GM23338 (cell line): ENCODE results near the gene VPS54. TPM values are rescaled to one million over a fixed set of nuclear protein-coding genes. Genes with fewer than 3 reads are reported as not detected.

ENCODE experiments used
- ATAC-seq: fragments of 200-7000 bp; cut with Tn5 transposase; 3 replicates; pipeline ENCODE4 v1.9.1; 2020
- DNase-seq: peaks from one replicate; pipeline ENCODE4 v3.0.0-alpha.2; 2015; ENCODE audit warnings: low spot score
- H2AFZ ChIP-seq: fragments of 200-600 bp; sonication (generic); 2 replicates; pipeline ENCODE4 v1.8.0; 2016; ENCODE audit warnings: antibody characterized with exemption, mild to moderate bottlenecking, moderate library complexity
- H3F3A ChIP-seq: fragments of 200-600 bp; sonication (generic); replicated peaks from 2 replicates; pipeline ENCODE4 v1.8.0; 2017; ENCODE audit warnings: antibody characterized with exemption, mixed run types, low read depth
- H3K27ac ChIP-seq: fragments of 200-600 bp; sonication (generic); 2 replicates; pipeline ENCODE4 v1.6.1; 2016; ENCODE audit warnings: low read depth
- H3K27me3 ChIP-seq: fragments of 200-600 bp; sonication (generic); 2 replicates; pipeline ENCODE4 v1.8.0; 2016; ENCODE audit warnings: mild to moderate bottlenecking, mixed run types, moderate library complexity; ENCODE audit not compliant: insufficient read depth
- H3K36me3 ChIP-seq: fragments of 200-600 bp; sonication (generic); 2 replicates; pipeline ENCODE4 v1.8.0; 2016; ENCODE audit warnings: mild to moderate bottlenecking; ENCODE audit not compliant: insufficient read depth
- H3K4me1 ChIP-seq: fragments of 200-600 bp; sonication (generic); 2 replicates; pipeline ENCODE4 v1.8.0; 2016; ENCODE audit warnings: mild to moderate bottlenecking, moderate library complexity; ENCODE audit not compliant: insufficient read depth
- H3K4me2 ChIP-seq: fragments of 200-600 bp; sonication (generic); 2 replicates; pipeline ENCODE4 v1.7.1; 2017; ENCODE audit warnings: mixed run types
- H3K4me3 ChIP-seq: fragments of 200-600 bp; sonication (generic); 2 replicates; pipeline ENCODE4 v1.6.1; 2016; ENCODE audit warnings: mixed run types
- H3K79me2 ChIP-seq: fragments of 200-600 bp; sonication (generic); replicated peaks from 2 replicates; pipeline ENCODE4 v1.8.0; 2017; ENCODE audit warnings: mild to moderate bottlenecking; ENCODE audit not compliant: insufficient read depth
- H3K9me2 ChIP-seq: fragments of 200-600 bp; sonication (generic); 2 replicates; pipeline ENCODE4 v1.8.0; 2017; ENCODE audit not compliant: insufficient read depth
- H4K20me1 ChIP-seq: fragments of 200-600 bp; sonication (generic); replicated peaks from 2 replicates; pipeline ENCODE4 v1.8.0; 2017; ENCODE audit warnings: mild to moderate bottlenecking; ENCODE audit not compliant: insufficient read depth
- H3K27ac Mint-ChIP-seq: 2 replicates; pipeline ENCODE4 v1.8.0; 2020; ENCODE audit warnings: inconsistent platforms, mild to moderate bottlenecking, moderate library complexity, mixed read lengths
- H3K27me3 Mint-ChIP-seq: 3 replicates; pipeline ENCODE4 v1.8.0; 2022; ENCODE audit warnings: low read depth, mild to moderate bottlenecking, moderate library complexity, mixed read lengths, inconsistent platforms; ENCODE audit not compliant: insufficient read depth, poor library complexity
- H3K36me3 Mint-ChIP-seq: 3 replicates; pipeline ENCODE4 v1.8.0; 2021; ENCODE audit warnings: low read depth, mild to moderate bottlenecking, inconsistent platforms, moderate library complexity, mixed read lengths
- H3K4me1 Mint-ChIP-seq: 3 replicates; pipeline ENCODE4 v1.8.0; 2020; ENCODE audit warnings: mild to moderate bottlenecking, inconsistent platforms, mixed read lengths
- H3K4me3 Mint-ChIP-seq: 3 replicates; pipeline ENCODE4 v1.8.0; 2021; ENCODE audit warnings: moderate library complexity, mild to moderate bottlenecking, inconsistent platforms, mixed read lengths
- H3K9me3 Mint-ChIP-seq: 3 replicates; pipeline ENCODE4 v1.8.0; 2020; ENCODE audit warnings: moderate library complexity, mild to moderate bottlenecking, inconsistent platforms, mixed read lengths
- CREB1 ChIP-seq: fragments of 250-450 bp; sonication (Bioruptor Pico); IDR thresholded peaks from 2 replicates; pipeline ENCODE4 v1.5.0; 2020; ENCODE audit warnings: low read depth, mild to moderate bottlenecking, moderate library complexity
- CTCF ChIP-seq, 2 experiments: fragments of 200-600 bp in 1 of 2; sonication (generic) in 1 of 2; conservative IDR thresholded peaks; 2 replicates each; pipeline versions ENCODE4 v1.5.1 to v1.6.1; 2016 to 2017; ENCODE audit warnings: antibody characterized with exemption in 2 of 2, low read depth in 2 of 2, mild to moderate bottlenecking in 2 of 2, moderate library complexity in 1 of 2
- ETS1 ChIP-seq: IDR thresholded peaks from 2 replicates; pipeline ENCODE4 v1.6.1; 2016; ENCODE audit warnings: antibody characterized with exemption
- EZH2 ChIP-seq: fragments of 200-600 bp; sonication (generic); IDR thresholded peaks from one replicate; pipeline ENCODE4 v1.8.0; 2017; ENCODE audit warnings: antibody characterized with exemption, mild to moderate bottlenecking, low read depth; ENCODE audit not compliant: unreplicated experiment
- EZH2phosphoT487 ChIP-seq: fragments of 200-600 bp; sonication (generic); IDR thresholded peaks from one replicate; pipeline ENCODE4 v1.8.1; 2018; ENCODE audit warnings: antibody characterized with exemption; ENCODE audit not compliant: unreplicated experiment
- JUNB ChIP-seq: IDR thresholded peaks from one replicate; pipeline ENCODE4 v1.6.1; 2016; ENCODE audit warnings: antibody characterized with exemption; ENCODE audit not compliant: unreplicated experiment
- NANOG ChIP-seq: IDR thresholded peaks from 2 replicates; pipeline ENCODE4 v1.6.1; 2016; ENCODE audit warnings: antibody characterized with exemption, borderline replicate concordance
- POLR2AphosphoS5 ChIP-seq: IDR thresholded peaks from 2 replicates; pipeline ENCODE4 v1.6.1; 2016; ENCODE audit warnings: antibody characterized with exemption, low read depth
- STAT1 ChIP-seq: IDR thresholded peaks from one replicate; pipeline ENCODE4 v1.6.1; 2016; ENCODE audit warnings: antibody characterized with exemption; ENCODE audit not compliant: unreplicated experiment
- ZNF114 ChIP-seq: fragments of 250-450 bp; sonication (Bioruptor Pico); IDR thresholded peaks from 2 replicates; pipeline ENCODE4 v1.5.0; 2020; ENCODE audit warnings: mild to moderate bottlenecking, moderate library complexity
- ZNF462 ChIP-seq: fragments of 250-450 bp; sonication (Bioruptor Pico); IDR thresholded peaks from 2 replicates; pipeline ENCODE4 v1.5.0; 2020; ENCODE audit warnings: mild to moderate bottlenecking, moderate library complexity
- polyA plus RNA-seq: library from polyadenylated mRNA; unstranded; fragments of >200 nt; fragmentation: Nextera tagmentation; extraction: Ambion mirVana; gene quantifications from 2 replicates; pipeline ENCODE4 v1.2.1, GENCODE V29; 2016
- total RNA-seq: library from RNA; depleted of rRNA; stranded (reverse); fragments of >200 nt; shearing (Covaris generic); gene quantifications from 2 replicates; pipeline ENCODE4 v1.2.3, GENCODE V29; 2014

VPS54 gene
- total and polyA plus RNA-seq, 2 experiments from 2014 or later: 6.6 to 17.0 TPM

GRCh38 chr2:64023485-64024258, 4.4 kb upstream of the VPS54 start:
- no peak overlapping the region for H3K27ac Mint-ChIP-seq
- no peak overlapping the region for H3K4me2 ChIP-seq
- H3K4me3 Mint-ChIP-seq: no peak overlapping the region
- no peaks in the 10 kb centered on the region for H3K27me3 ChIP-seq
- H3K36me3 ChIP-seq: no peaks in the 10 kb centered on the region
- peaks cover 3% of the 10 kb centered on the region for H3K27me3 Mint-ChIP-seq
- no peak overlapping the region for H3K4me3 ChIP-seq
- H3K79me2 ChIP-seq: no peaks in the 10 kb centered on the region
- H3K4me1 ChIP-seq: peaks cover 24% of the 10 kb centered on the region
- H3K9me2 ChIP-seq: no peaks in the 10 kb centered on the region
- H3K4me1 Mint-ChIP-seq: peaks cover 16% of the 10 kb centered on the region
- peak; percentile 66 for DNase-seq
- no peaks in the 10 kb centered on the region; the same call in 2 of the 3 replicates for H3K9me3 Mint-ChIP-seq
- no peaks in the 10 kb centered on the region; the same call in 2 of the 3 replicates for H3K36me3 Mint-ChIP-seq
- H4K20me1 ChIP-seq: no peaks in the 10 kb centered on the region
- ATAC-seq: peak; percentile 55
- peak overlapping the region; percentile 70 for H2AFZ ChIP-seq
- no peaks in the 10 kb centered on the region; the same call in 1 of the 2 replicates for H3F3A ChIP-seq
- TF ChIP-seq EZH2 (no peak), CTCF (conservative IDR thresholded peaks at IDR 0.05; ENCODE audit: low read depth in 2 of 2) (peak; percentile 31 to 39; a peak in 3 of 4 replicates)
- H3K27ac ChIP-seq: no peak overlapping the region

GRCh38 chr2:64021578-64021977, 2.4 kb upstream of the VPS54 start:
- DNase-seq: no peak
- H3K4me3 Mint-ChIP-seq: no peak overlapping the region
- H4K20me1 ChIP-seq: no peaks in the 10 kb centered on the region
- no peaks in the 10 kb centered on the region for H3K27me3 ChIP-seq
- no peak overlapping the region for H3K27ac Mint-ChIP-seq
- no peaks in the 10 kb centered on the region; the same call in 1 of the 3 replicates for H3K36me3 Mint-ChIP-seq
- peaks cover 18% of the 10 kb centered on the region for H3K4me1 Mint-ChIP-seq
- H3K27me3 Mint-ChIP-seq: peaks cover 8% of the 10 kb centered on the region
- no peak overlapping the region for H2AFZ ChIP-seq
- no peak overlapping the region for H3K27ac ChIP-seq
- peaks cover 19% of the 10 kb centered on the region for H3K79me2 ChIP-seq
- no peak overlapping the region for H3K4me2 ChIP-seq
- no peaks in the 10 kb centered on the region for H3K9me2 ChIP-seq
- H3K4me3 ChIP-seq: no peak overlapping the region
- H3K36me3 ChIP-seq: no peaks in the 10 kb centered on the region
- H3K9me3 Mint-ChIP-seq: no peaks in the 10 kb centered on the region; the same call in 2 of the 3 replicates
- peaks cover 5% of the 10 kb centered on the region; the same call in 1 of the 2 replicates for H3F3A ChIP-seq
- ATAC-seq: no peak
- peaks cover 10% of the 10 kb centered on the region for H3K4me1 ChIP-seq
- TF ChIP-seq ZNF462 (no peak), JUNB (no peak), POLR2AphosphoS5 (no peak), EZH2phosphoT487 (no peak), ETS1 (no peak), CREB1 (CRISPR knock-in tag) (no peak), STAT1 (no peak), ZNF114 (no peak), EZH2 (no peak), NANOG (no peak)
